ENCODE data around the gene IL31RA.

DNA sequence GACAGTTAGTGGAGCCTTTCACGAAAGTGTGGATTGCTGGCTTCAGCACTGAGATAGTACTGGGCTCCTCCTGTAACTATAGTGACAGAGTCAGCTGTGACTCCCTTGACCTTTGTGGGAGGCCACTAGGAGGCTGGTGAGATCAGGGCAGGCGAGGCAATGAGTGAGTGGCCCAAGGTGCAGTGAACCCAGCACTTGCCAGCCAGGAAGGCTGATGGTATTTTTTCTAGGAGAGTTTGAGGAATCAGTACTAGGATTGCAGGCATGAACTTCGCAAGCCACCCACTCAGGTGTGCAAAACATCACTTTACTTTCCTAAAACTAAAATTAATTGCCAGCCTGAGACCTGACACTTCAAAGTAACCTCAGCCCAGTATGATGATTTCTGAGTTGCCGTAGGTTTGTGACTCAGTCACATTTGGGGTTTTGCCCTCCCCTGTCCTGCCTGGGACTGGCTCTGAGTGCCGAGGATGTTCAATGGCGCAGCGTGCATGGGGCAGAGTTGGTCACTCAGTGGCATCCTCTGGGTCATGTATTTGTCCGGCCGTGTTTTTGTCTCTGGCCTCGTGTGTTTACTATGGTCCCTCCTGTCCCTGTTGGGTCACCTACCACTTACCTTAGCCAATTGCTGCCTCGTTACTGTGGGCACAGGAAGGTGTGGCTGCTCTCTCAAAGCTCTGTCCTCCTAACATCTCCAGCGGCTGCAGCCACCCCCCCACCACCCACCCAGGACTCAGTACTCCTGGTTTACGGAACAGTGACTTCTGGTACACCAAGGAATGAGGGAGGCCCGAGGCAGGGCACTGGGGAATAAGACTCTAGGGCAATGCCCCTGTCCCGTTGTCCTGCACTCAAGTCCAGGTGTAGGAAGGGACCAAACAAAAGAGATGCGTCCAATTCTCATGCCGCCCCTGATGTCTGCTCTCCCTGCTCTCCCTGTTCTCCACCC is 67.2 kb downstream of the IL31RA start:
- TF ChIP-seq POLR2A (IDR thresholded peaks at IDR 0.05): no peak
- TF ChIP-seq, protein P1, sequence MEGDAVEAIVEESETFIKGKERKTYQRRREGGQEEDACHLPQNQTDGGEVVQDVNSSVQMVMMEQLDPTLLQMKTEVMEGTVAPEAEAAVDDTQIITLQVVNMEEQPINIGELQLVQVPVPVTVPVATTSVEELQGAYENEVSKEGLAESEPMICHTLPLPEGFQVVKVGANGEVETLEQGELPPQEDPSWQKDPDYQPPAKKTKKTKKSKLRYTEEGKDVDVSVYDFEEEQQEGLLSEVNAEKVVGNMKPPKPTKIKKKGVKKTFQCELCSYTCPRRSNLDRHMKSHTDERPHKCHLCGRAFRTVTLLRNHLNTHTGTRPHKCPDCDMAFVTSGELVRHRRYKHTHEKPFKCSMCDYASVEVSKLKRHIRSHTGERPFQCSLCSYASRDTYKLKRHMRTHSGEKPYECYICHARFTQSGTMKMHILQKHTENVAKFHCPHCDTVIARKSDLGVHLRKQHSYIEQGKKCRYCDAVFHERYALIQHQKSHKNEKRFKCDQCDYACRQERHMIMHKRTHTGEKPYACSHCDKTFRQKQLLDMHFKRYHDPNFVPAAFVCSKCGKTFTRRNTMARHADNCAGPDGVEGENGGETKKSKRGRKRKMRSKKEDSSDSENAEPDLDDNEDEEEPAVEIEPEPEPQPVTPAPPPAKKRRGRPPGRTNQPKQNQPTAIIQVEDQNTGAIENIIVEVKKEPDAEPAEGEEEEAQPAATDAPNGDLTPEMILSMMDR (IDR thresholded peaks at IDR 0.05): no peak

Measured in transverse colon (tissue), 3 donors.